Measurements from ENCODE around the gene VWA5A.

Gene VWA5A

GRCh38 chr11:124114942-124115781 lies at the start of gene VWA5A:
Gene VWA5A (plus strand): TSS chr11:124115450. CDS start chr11:124117512, 2,062 bp downstream.
- intact Hi-C loops (cut with DNase I), result no loop called here

GRCh38 chr11:124068601-124069110 lies 46.6 kb upstream of the VWA5A start:
- DNase-seq, result no peak
- intact Hi-C loops (cut with DNase I), result no loop called here

More at GRCh38 chr11:124114942-124115781, at the start of gene VWA5A:
- DNase-seq, result peak; percentile 29 to 94 (median 62)

GRCh38 chr11:124069429-124070401 lies 45.5 kb upstream of the VWA5A start:
- peak in 7 of 10 donors; percentile 38 to 91 (median 50) for DNase-seq
- intact Hi-C loops (cut with DNase I), result loop anchor here (5.0 to 10.0 kb wide), 2 partner anchors 263 to 515 kb away; no protein-coding TSS in a partner anchor

GRCh38 chr11:124070915-124071622 lies 44.2 kb upstream of the VWA5A start:
- peak; percentile 59 to 97 (median 79) for DNase-seq
- intact Hi-C loops (cut with DNase I), result loop anchor here (5.0 to 10.0 kb wide), 2 partner anchors 261 to 514 kb away; no protein-coding TSS in a partner anchor

GRCh38 chr11:124071623-124071948 lies 43.7 kb upstream of the VWA5A start:
- DNase-seq, result no peak
- intact Hi-C loops (cut with DNase I), result loop anchor here (5.0 to 10.0 kb wide), 2 partner anchors 261 to 513 kb away; no protein-coding TSS in a partner anchor

GRCh38 chr11:124072147-124072546 lies 43.1 kb upstream of the VWA5A start:
- intact Hi-C loops (cut with DNase I), result loop anchor here (5.0 to 10.0 kb wide), 2 partner anchors 260 to 513 kb away; no protein-coding TSS in a partner anchor
- no peak for DNase-seq

- intact Hi-C loops (cut with DNase I), result loop anchor here (5.0 to 10.0 kb wide), 2 partner anchors 258 to 510 kb away; no protein-coding TSS in a partner anchor
- peak in 2 of 10 donors; percentile 59 to 76 for DNase-seq
Measured at GRCh38 chr11:124074554-124074953, 40.7 kb upstream of the VWA5A start.

GRCh38 chr11:124075492-124075840 lies 39.8 kb upstream of the VWA5A start:
- intact Hi-C loops (cut with DNase I), result loop anchor here (5.0 to 10.0 kb wide), 2 partner anchors 112 to 509 kb away; no protein-coding TSS in a partner anchor
- DNase-seq, result no peak

- DNase-seq, result peak; percentile 30 to 95 (median 64)
- intact Hi-C loops (cut with DNase I), result loop anchor here (5.0 to 10.0 kb wide), 2 partner anchors 111 to 509 kb away; no protein-coding TSS in a partner anchor
Measured at GRCh38 chr11:124075841-124076651, 39.2 kb upstream of the VWA5A start.

GRCh38 chr11:124077266-124077665 lies 38.0 kb upstream of the VWA5A start:
- intact Hi-C loops (cut with DNase I), result loop anchor here (5.0 to 10.0 kb wide), 2 partner anchors 110 to 508 kb away; no protein-coding TSS in a partner anchor

GRCh38 chr11:124078591-124078990 lies 36.7 kb upstream of the VWA5A start:
- intact Hi-C loops (cut with DNase I), result loop anchor here (5.0 to 10.0 kb wide), 2 partner anchors 109 to 506 kb away; no protein-coding TSS in a partner anchor
- DNase-seq, result no peak

More at GRCh38 chr11:124077266-124077665, 38.0 kb upstream of the VWA5A start:
- no peak for DNase-seq

- intact Hi-C loops (cut with DNase I), result loop anchor here (5.0 to 10.0 kb wide), 2 partner anchors 108 to 505 kb away; no protein-coding TSS in a partner anchor
- DNase-seq, result no peak
Measured at GRCh38 chr11:124079631-124080326, 35.5 kb upstream of the VWA5A start.

GRCh38 chr11:124080327-124081001 lies 34.8 kb upstream of the VWA5A start:
- intact Hi-C loops (cut with DNase I), result no loop called here
- DNase-seq, result no peak

- DNase-seq, result no peak
- intact Hi-C loops (cut with DNase I), result no loop called here
Measured at GRCh38 chr11:124081483-124081882, 33.8 kb upstream of the VWA5A start.

GRCh38 chr11:124082371-124082770 lies 32.9 kb upstream of the VWA5A start:
- DNase-seq, result no peak
- intact Hi-C loops (cut with DNase I), result no loop called here

GRCh38 chr11:124085583-124085982 lies 29.7 kb upstream of the VWA5A start:
- intact Hi-C loops (cut with DNase I), result no loop called here
- no peak for DNase-seq
